H1 (cell line): ENCODE measurements around the gene SPSB3. TPM values are rescaled to one million over a fixed set of nuclear protein-coding genes. Genes with fewer than 3 reads are reported as not detected.

Experiments
- CHD7 ChIP-seq: fragments of 300-600 bp; sonication (generic); IDR thresholded peaks from 2 replicates; pipeline ENCODE4 v1.7.1; 2012; ENCODE audit warnings: low read length, moderate library complexity, mild to moderate bottlenecking, inconsistent platforms; ENCODE audit not compliant: insufficient replicate concordance
- POLR2A ChIP-seq, 2 experiments: IDR thresholded peaks; 1 replicate in 1 of 2; 2 replicates in 1 of 2; pipeline ENCODE4 v1.6.1; 2011; ENCODE audit warnings: low read depth in 2 of 2, low read length in 2 of 2, mild to moderate bottlenecking in 2 of 2; ENCODE audit errors: control extremely low read depth in 1 of 2
- polyA plus RNA-seq, 7 experiments: library from polyadenylated mRNA; depleted of rRNA in 3 of 7; stranded (reverse) in 5 of 7; unstranded in 2 of 7; fragments of >200 nt in 5 of 7; fragments of 200-250 nt in 2 of 7; gene quantifications; 1 replicate in 5 of 7; 2 replicates in 1 of 7; 4 replicates in 1 of 7; pipeline versions ENCODE4 v1.2.1 to v1.2.3, GENCODE V29; 2011 to 2013; ENCODE audit warnings: missing spikeins in 2 of 7, mixed read lengths in 2 of 7
- total RNA-seq: library from RNA; stranded (reverse); fragmentation: NEBNext Ultra II Directional; extraction: Animal tissue kit (Norgen Biotek cat#: 25700); gene quantifications from 2 replicates; pipeline ENCODE4 v1.2.1, GENCODE V29; 2021

SPSB3 gene
- total and polyA plus RNA-seq, 2 of the 8 experiments (the other 6 are each of a cell fraction or from before 2014, with no cell fraction given): 22.5 to 37.8 TPM

GRCh38 chr16:1789643-1790045 is 7.3 kb upstream of the SPSB3 start (continued):
- TF ChIP-seq CHD7 (no peak), POLR2A (IDR thresholded peaks at IDR 0.05; ENCODE audit: control extremely low read depth in 1 of 2, low read depth in 2 of 2, low read length in 2 of 2) (no peak)
